IPS-11a (cell line): ENCODE data around the gene GNAL.

Source experiments
- H3K4me3 ChIP-seq: one replicate; pipeline ENCODE4 v1.5.1; 2013; ENCODE audit warnings: low read depth, low read length, control low read depth

Gene GNAL

DNA sequence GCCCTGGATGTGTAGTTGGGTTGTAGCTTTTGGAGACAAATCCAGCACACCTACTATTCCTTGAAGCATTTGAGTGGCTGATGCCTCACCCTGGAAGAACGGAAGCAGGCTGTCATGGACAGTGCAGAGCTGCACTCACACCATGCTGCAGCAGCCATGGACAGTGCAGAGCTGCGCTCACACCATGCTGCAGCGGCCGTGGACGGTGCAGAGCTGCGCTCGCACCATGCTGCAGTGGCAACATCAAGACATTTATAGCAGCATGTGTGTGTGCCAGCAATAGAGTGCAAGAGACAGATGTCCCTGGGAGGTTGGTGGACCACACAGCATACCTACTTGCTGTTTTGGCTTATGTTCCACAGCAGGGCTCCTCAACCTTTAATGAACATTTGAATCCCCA lies 30.6 kb downstream of the GNAL start:
- no peak overlapping the region for H3K4me3 ChIP-seq

DNA sequence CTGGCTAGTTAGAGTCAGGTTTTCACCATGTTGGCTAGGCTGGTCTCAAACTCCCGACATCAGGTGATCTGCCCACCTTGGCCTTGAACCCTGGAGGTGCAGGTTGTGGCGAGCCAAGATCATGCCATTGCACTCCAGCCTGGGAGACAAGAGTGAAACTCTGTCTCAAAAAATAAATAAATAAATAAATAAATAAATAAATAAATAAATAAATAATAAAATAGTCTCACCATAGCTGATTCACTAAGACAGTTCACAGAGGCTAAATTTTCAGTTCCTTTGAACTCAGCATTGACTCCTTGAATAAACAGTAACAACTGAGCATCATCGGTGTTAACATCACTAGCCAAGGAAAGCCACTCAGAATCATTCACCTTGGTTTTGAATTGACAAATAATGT lies 32.7 kb downstream of the GNAL start:
- H3K4me3 ChIP-seq: no peak overlapping the region

GRCh38 chr18:11724781-11725180 lies 35.7 kb downstream of the GNAL start:
- H3K4me3 ChIP-seq: no peak overlapping the region

DNA sequence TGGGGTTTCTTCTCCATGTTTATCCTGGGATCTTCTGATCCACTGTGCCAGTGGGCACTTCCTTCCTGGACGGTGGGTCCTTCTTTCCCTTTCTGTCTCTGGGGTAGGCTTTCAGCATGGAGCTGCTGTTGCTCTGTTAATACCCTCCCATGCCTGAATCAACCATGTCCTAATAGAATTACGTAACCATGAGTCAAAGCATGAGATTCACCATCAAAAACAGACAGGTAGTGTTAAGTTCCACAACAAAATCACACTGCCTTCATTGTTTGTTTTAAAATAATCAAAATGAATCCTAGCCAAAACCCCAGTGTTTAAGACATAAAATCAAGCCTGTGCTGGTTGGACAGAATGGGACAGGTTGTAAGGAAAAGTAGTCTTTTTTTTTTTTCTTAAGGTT lies 37.5 kb downstream of the GNAL start:
- no peak overlapping the region for H3K4me3 ChIP-seq

DNA sequence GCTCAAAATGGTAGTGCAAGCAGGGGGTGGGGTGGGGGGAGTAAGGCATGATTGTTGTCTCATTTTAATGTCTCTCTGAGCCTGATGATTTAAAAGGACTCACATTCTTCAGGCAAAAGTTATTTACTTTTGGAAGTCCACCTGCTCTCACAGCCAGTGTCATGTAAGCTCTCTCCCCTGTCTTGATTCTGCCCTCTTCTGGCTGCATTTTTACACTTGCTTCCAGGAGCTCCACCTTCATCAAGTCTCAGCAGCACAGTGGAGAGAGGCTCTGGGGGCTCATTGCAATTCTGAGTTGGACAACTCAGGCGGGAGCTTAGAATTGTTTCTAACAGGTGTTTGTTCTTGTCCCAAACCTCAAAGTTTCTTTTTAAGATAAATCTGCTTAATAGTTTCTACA lies 39.2 kb downstream of the GNAL start:
- no peak overlapping the region for H3K4me3 ChIP-seq

- H3K4me3 ChIP-seq: no peak overlapping the region
Observed at GRCh38 chr18:11729556-11729955, 40.5 kb downstream of the GNAL start.

DNA sequence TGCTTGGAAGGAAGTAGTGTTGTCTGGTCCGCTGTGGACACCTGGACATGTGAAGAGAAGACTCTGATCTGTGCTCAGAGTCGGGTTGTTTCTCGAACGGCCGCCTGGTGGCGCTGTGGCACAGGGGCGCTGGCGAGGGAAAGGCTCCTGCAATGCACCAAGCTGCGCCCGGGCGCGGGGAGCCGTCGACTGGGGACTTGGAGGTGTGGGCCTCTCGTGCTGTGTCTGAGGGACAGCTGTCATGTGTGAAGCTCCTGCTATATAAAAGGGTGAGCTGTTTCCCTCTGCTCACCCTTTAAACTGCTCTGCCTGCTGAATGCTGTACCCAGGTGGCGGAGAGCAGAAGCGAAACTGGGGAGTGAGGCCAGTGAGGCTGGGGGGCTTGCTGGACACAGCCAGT lies 44.0 kb downstream of the GNAL start:
- no peak overlapping the region for H3K4me3 ChIP-seq

GRCh38 chr18:11736656-11737055 lies 47.6 kb downstream of the GNAL start:
- H3K4me3 ChIP-seq: no peak overlapping the region

GRCh38 chr18:11739893-11740292 lies 50.8 kb downstream of the GNAL start:
- no peak overlapping the region for H3K4me3 ChIP-seq

- no peak overlapping the region for H3K4me3 ChIP-seq
Observed at GRCh38 chr18:11740461-11740860, 51.4 kb downstream of the GNAL start.

GRCh38 chr18:11741505-11742145 lies 52.6 kb downstream of the GNAL start:
- H3K4me3 ChIP-seq: no peak overlapping the region

DNA sequence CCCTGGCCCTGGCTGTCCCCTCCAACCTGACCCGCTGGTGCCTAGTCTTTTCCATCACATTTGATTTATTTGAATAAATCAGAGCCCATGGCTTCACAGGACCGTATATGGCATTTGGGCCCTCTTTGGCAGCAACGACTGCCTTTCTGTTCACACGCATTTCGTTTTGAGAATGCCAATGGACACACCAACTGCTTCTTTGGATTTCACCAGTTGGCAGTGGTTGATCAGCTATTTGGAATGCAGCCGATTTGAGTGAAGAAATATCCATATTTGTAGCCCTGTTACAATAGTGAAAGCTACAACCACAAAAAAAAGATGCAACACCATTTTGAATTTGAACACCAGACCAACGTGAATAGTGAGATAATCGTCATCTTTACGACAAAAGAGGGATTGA lies 56.5 kb downstream of the GNAL start:
- no peak overlapping the region for H3K4me3 ChIP-seq

GRCh38 chr18:11747286-11747685 lies 58.2 kb downstream of the GNAL start:
- no peak overlapping the region for H3K4me3 ChIP-seq

DNA sequence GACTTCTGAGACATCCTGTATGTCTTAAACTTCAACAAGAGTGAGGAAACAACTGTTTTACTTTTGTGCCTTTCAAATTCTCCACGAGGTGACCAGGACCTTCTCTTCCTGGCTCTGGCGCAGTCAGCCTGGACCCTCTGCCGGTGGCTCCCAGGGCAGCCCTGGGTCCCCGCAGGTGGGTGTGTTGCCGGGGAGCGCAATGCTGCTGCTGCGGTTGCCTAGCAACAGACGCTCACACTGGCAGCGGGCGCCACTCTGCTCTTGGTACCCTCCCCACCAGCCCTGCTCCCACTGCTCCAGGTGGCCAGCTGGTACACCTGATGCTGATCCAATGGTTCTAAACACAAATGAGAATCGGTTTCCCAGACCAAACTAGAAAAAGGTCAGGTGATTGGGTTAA lies 58.7 kb downstream of the GNAL start:
- no peak overlapping the region for H3K4me3 ChIP-seq

DNA sequence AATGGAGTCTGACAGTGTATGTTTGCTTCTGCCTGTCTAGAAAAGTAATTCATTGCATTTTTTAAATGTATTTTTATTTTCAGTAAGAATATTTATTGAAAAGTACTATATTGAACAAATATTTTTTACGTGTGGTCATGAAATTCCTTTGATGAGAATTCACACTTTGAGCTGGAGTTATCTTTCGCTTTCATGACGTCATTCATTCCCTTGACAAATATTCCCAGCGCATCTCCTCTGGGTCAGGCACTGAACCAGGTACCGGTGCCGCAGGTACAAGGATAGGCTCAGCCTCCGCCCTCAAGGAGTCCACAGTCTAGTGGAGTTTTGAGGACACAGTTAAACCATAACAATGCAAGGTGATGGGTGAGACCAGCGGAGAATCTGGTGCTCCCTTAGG lies 60.2 kb downstream of the GNAL start:
- H3K4me3 ChIP-seq: no peak overlapping the region

GRCh38 chr18:11750171-11750570 lies 61.1 kb downstream of the GNAL start:
- H3K4me3 ChIP-seq: no peak overlapping the region

- H3K4me3 ChIP-seq: no peak overlapping the region
Observed at GRCh38 chr18:11750581-11751310, 61.7 kb downstream of the GNAL start.

GRCh38 chr18:11751341-11752115 lies 62.5 kb downstream of the GNAL start:
- peak overlapping the region; percentile 54 for H3K4me3 ChIP-seq

DNA sequence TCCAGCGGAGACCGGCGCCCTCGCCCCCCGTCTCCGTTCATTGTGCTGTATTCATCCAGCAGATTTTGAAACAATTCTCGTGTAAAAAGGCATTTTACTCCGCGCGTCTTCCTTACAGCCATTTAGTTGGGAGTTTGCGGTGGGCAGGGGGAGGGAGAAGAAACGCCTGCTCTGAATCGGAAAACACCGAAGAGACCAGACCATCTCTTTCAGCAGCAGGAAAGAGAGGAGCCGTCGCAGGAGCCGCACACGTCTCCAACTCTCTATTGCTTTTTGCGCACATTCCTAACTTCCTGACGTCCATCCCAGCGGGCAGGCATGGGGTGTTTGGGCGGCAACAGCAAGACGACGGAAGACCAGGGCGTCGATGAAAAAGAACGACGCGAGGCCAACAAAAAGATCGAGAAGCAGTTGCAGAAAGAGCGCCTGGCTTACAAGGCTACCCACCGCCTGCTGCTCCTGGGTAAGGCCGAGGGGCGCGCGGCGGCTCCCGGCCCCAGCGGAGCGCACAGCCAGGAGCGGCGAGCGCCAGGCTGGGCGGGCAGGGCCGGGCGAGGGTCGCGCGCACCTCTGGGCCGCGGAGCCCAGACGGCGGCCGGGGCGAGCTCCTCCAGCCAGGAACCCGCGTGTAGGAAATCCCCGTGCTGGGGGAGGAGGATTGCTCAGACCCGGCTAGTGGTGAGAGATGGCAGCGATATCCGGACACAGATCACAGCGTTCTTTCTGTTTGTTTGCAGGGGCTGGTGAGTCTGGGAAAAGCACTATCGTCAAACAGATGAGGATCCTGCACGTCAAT lies 63.2 kb downstream of the GNAL start:
- H3K4me3 ChIP-seq: peak overlapping the region; percentile 54

DNA sequence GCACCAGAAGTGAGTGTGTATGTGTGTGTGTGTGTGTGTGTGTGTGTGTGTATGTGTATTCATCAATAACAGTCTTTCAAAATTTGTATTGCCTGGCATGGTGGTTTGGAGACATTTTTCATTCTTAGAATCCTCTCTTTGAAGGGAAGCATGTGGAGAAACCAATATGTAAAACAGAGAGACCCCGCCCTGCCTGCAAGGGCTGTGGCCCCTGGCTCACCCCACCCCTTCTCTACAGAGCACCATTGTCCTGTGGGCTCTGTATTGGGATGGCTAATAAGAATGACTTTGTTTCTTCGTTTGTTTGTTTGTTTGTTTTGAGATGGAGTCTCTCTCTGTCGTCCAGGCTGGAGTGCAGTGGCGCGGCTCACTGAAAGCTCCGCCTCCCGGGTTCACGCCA lies 65.9 kb downstream of the GNAL start:
- H3K4me3 ChIP-seq: no peak overlapping the region

DNA sequence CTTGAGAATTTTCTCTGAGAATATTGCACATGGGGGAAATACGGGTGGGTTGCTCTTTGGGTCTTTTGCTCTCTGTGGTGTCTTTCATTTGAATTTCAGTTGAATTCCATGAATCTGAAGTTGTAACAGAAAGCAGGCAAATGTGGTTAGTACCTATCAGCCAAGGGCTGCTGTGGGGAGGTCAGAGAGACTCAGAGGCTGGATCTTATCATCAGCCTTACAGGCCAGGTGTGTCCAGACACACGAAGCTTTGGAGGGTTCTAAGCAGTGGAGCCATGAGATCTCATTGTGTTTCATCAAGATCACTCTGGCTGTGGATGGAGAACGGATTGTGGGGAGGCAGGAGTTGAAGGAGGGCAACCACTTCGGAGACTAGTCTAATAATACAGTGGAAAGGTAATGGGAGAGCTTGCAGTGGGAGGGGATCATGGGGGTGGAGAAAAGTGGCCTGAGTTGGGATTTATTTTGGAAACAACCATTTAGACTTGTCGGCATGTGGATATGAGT lies 68.1 kb downstream of the GNAL start:
- H3K4me3 ChIP-seq: no peak overlapping the region
